Aorta (tissue), 5 donors: ENCODE results near the gene TACR3. TPM values are rescaled to one million over a fixed set of nuclear protein-coding genes. Genes with fewer than 3 reads are reported as not detected.
A peak's percentile ranks its signal among the peaks of the same experiment; 100 is the strongest.
"Not testable (repeated sequence)": the region's sequence is repeated elsewhere in the genome, so short reads cannot be mapped to it uniquely, and the experiment has no call there.

Experiments
- ATAC-seq: fragments of 200-7000 bp; cut with Tn5 transposase; one replicate; pipeline ENCODE4 v1.9.1; 2022; ENCODE audit warnings: moderate library complexity; ENCODE audit not compliant: low FRiP score
- DNase-seq, 2 donors: peaks; one replicate each; pipeline ENCODE4 v3.0.0-alpha.2; 2020
- H3K27ac ChIP-seq, 2 donors: one replicate each; pipeline ENCODE4 v1.5.1; 2013; ENCODE audit warnings: low read length in 2 of 2, mild to moderate bottlenecking in 2 of 2, moderate library complexity in 2 of 2, control low read depth in 1 of 2, inconsistent platforms in 1 of 2, low read depth in 1 of 2
- H3K27me3 ChIP-seq, 2 donors: one replicate each; pipeline ENCODE4 v1.6.1; 2013; ENCODE audit warnings: control low read depth in 1 of 2, low read length in 1 of 2, mild to moderate bottlenecking in 1 of 2, moderate library complexity in 1 of 2; ENCODE audit not compliant: insufficient read depth in 2 of 2, control insufficient read depth in 1 of 2
- H3K36me3 ChIP-seq, 2 donors: one replicate each; pipeline ENCODE4 v1.6.1; 2013; ENCODE audit warnings: control low read depth in 1 of 2, low read length in 1 of 2, mild to moderate bottlenecking in 1 of 2; ENCODE audit not compliant: insufficient read depth in 2 of 2, control insufficient read depth in 1 of 2
- H3K4me1 ChIP-seq, 2 donors: one replicate each; pipeline ENCODE4 v1.6.1; 2013; ENCODE audit warnings: low read length in 2 of 2, control low read depth in 1 of 2, mild to moderate bottlenecking in 1 of 2, moderate library complexity in 1 of 2; ENCODE audit not compliant: insufficient read depth in 2 of 2, control insufficient read depth in 1 of 2
- H3K4me3 ChIP-seq, 2 donors: one replicate each; pipeline ENCODE4 v1.5.1; 2013; ENCODE audit warnings: low read length in 2 of 2, control low read depth in 1 of 2, mild to moderate bottlenecking in 1 of 2
- H3K9me3 ChIP-seq: one replicate; pipeline ENCODE4 v1.6.1; 2013; ENCODE audit warnings: mild to moderate bottlenecking, low read length; ENCODE audit not compliant: control insufficient read depth
- WGBS, 2 donors: extraction: QIAGEN DNeasy Blood & Tissue Kit; methylation state at CpG; one replicate each; pipeline ENCODE4 v1.1.7; 2013; 5-methylcytosine and 5-hydroxymethylcytosine counted together
- intact Hi-C, 2 donors: fragments of 100-400 bp; cut with DNase I; formaldehyde crosslinking; loops; one replicate each; pipeline versions ENCODE4 v1.14.2 to v1.15.0; 2022
- long read RNA-seq, 2 donors: library from polyadenylated mRNA; unstranded; transcript quantifications; one replicate each; pipeline ENCODE4 v2.0.0, GENCODE V29; 2020 to 2021
- polyA plus RNA-seq, 2 donors: library from polyadenylated mRNA; stranded (reverse); fragments of 200-250 nt; gene quantifications; one replicate each; pipeline ENCODE4 v1.2.3, GENCODE V29; 2013
- total RNA-seq, 2 donors: library from RNA; stranded (reverse); fragmentation: NEBNext Ultra II Directional; extraction: Animal tissue kit (Norgen Biotek cat#: 25700); gene quantifications; one replicate each; pipeline ENCODE4 v1.2.1, GENCODE V29; 2021
- donor health status: healthy with polysubstance abuse.
- donor health status: Bipolar disorder and iron deficiency.
- donor health status: DM: no; HTN: no; CAD: no.
- donor health status: DM: no; HTN: no; CAD: no.
- donor health status: DM: yes; HTN: yes; CAD: no.

The TACR3 gene
- total RNA-seq (not detected), polyA plus RNA-seq (not detected)
- long read RNA-seq, donor 1 = 0 reads
- long read RNA-seq, donor 2 = 0 reads

- Histone ChIP-seq H3K36me3 (no peaks in the 10 kb centered on the region), H3K27ac (no peak within 1 kb of the TSS), H3K9me3 (no peaks in the 10 kb centered on the region), H3K4me1 (no peaks in the 10 kb centered on the region), H3K4me3 (no peak within 1 kb of the TSS), H3K27me3 (no peaks in the 10 kb centered on the region)
- peak; percentile 65 for ATAC-seq
- intact Hi-C loops = no loop called here
- DNase-seq = no peak
- WGBS, 2 donors = 1% methylated on average over 20 of the region's 20 CpGs
Measured at GRCh38 chr4:103719830-103720207, at the start of gene TACR3. Gene TACR3, minus strand, starts transcription at chr4:103719985. Its CDS starts 310 bp downstream, at chr4:103719675.

- ATAC-seq (no peak), DNase-seq (no peak)
- 67 to 76% methylated on average over 2 of the region's 2 CpGs for WGBS, 2 donors
- H3K27ac ChIP-seq = no peak overlapping the region
- H3K4me1 ChIP-seq = no peaks in the 10 kb centered on the region
- no peaks in the 10 kb centered on the region for H3K36me3 ChIP-seq
- intact Hi-C loops = no loop called here
- no peaks in the 10 kb centered on the region for H3K27me3 ChIP-seq
- H3K4me3 ChIP-seq = no peak overlapping the region
- no peaks in the 10 kb centered on the region for H3K9me3 ChIP-seq
Measured at GRCh38 chr4:103757631-103758030, 37.8 kb upstream of the TACR3 start.

- intact Hi-C loops = no loop called here
- Histone ChIP-seq H3K4me1 (no peaks in the 10 kb centered on the region), H3K36me3 (no peaks in the 10 kb centered on the region), H3K4me3 (no peak overlapping the region), H3K27ac (no peak overlapping the region), H3K9me3 (no peaks in the 10 kb centered on the region), H3K27me3 (no peaks in the 10 kb centered on the region)
- ATAC-seq (no peak), DNase-seq (no peak)
Measured at GRCh38 chr4:103756741-103757140, 37.0 kb upstream of the TACR3 start.

DNA sequence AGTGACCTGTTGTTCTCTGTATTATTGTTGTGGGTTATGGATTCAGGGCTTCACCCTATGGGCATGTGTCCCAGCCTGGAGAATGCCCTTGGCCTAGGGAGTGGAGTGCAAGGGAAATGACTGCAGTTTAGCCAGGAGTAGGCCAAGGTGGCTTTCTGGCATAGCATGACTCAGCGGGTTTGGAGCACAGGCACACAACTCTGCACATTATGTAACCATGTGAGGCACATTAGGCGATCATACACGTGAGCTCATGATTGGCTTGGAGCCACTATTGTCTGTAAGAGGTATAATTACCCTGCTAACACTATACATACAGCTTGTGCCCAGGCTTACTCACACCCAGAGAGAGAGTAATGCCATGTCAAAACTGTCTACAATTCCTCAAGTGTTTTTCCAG lies 35.1 kb upstream of the TACR3 start:
- intact Hi-C loops = no loop called here
- WGBS, 2 donors = 72 to 84% methylated on average over 3 of the region's 3 CpGs
- no peaks in the 10 kb centered on the region for H3K4me1 ChIP-seq
- no peaks in the 10 kb centered on the region for H3K9me3 ChIP-seq
- H3K4me3 ChIP-seq = no peak overlapping the region
- H3K36me3 ChIP-seq = no peaks in the 10 kb centered on the region
- no peak overlapping the region for H3K27ac ChIP-seq
- H3K27me3 ChIP-seq = no peaks in the 10 kb centered on the region
- ATAC-seq (peak; percentile 37), DNase-seq (no peak)

GRCh38 chr4:103753868-103754653 lies 34.3 kb upstream of the TACR3 start:
- ATAC-seq (peak; percentile 45), DNase-seq (no peak)
- Histone ChIP-seq H3K27me3 (no peaks in the 10 kb centered on the region), H3K9me3 (no peaks in the 10 kb centered on the region), H3K4me1 (no peaks in the 10 kb centered on the region), H3K36me3 (no peaks in the 10 kb centered on the region), H3K4me3 (no peak overlapping the region), H3K27ac (no peak overlapping the region)
- WGBS, 2 donors = 87% methylated on average over 7 of the region's 7 CpGs
- intact Hi-C loops = no loop called here

DNA sequence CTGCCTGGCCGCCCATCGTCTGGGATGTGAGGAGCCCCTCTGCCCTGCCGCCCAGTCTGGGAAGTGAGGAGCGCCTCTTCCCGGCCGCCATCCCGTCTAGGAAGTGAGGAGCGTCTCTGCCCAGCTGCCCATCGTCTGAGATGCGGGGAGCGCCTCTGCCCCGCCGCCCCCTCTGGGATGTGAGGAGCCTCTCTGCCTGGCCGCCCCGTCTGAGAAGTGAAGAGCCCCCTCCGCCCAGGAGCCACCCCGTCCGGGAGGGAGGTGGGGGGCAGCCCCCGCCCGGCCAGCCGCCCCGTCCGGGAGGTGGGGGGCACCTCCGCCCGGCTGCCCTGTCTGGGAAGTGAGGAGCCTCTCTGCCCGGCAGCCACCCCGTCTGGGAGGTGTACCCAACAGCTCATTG lies 3.4 kb upstream of the TACR3 start:
- H3K4me3 ChIP-seq, H3K9me3 ChIP-seq, DNase-seq, H3K27ac ChIP-seq, H3K4me1 ChIP-seq, intact Hi-C loops, H3K27me3 ChIP-seq, H3K36me3 ChIP-seq, ATAC-seq: not testable (repeated sequence)
- 95 to 99% methylated on average over 15 to 27 of the region's 27 CpGs for WGBS, 2 donors

DNA sequence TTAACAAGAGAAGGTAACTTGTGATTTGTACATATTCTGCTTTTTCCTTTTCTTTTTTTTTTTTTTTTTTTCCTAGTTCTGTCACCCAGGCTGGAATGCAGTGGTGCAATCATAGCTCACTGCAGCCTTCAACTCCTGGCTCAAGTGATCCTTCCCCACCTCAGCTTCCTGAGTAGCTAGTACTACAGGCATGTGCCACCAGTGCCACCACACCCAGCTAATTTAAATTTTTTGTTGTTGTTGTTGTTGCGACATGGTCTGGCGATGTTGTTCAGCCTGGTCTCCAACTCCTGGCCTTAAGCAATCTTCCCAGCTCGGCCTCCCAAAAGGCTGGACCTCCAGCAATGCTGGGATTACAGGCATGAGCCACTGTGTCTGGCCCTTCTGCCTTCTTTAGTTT lies 1.5 kb upstream of the TACR3 start:
- 92 to 94% methylated on average over 3 of the region's 3 CpGs for WGBS, 2 donors
- no peak for DNase-seq
- Histone ChIP-seq H3K4me1 (no peaks in the 10 kb centered on the region), H3K36me3 (no peaks in the 10 kb centered on the region), H3K27me3 (no peaks in the 10 kb centered on the region), H3K27ac (no peak overlapping the region), H3K9me3 (no peaks in the 10 kb centered on the region), H3K4me3 (no peak overlapping the region)
- intact Hi-C loops = no loop called here
- ATAC-seq = no peak

- no peak for ATAC-seq
- no peaks in the 10 kb centered on the region for H3K36me3 ChIP-seq
- no peaks in the 10 kb centered on the region for H3K9me3 ChIP-seq
- 61% methylated on average over 8 of the region's 8 CpGs for WGBS, 2 donors
- no peak for DNase-seq
- H3K4me1 ChIP-seq = no peaks in the 10 kb centered on the region
- intact Hi-C loops = no loop called here
- H3K27me3 ChIP-seq = no peaks in the 10 kb centered on the region
- no peak overlapping the region for H3K4me3 ChIP-seq
- H3K27ac ChIP-seq = no peak overlapping the region
Measured at GRCh38 chr4:103720661-103721060, 876 bp upstream of the TACR3 start.

DNA sequence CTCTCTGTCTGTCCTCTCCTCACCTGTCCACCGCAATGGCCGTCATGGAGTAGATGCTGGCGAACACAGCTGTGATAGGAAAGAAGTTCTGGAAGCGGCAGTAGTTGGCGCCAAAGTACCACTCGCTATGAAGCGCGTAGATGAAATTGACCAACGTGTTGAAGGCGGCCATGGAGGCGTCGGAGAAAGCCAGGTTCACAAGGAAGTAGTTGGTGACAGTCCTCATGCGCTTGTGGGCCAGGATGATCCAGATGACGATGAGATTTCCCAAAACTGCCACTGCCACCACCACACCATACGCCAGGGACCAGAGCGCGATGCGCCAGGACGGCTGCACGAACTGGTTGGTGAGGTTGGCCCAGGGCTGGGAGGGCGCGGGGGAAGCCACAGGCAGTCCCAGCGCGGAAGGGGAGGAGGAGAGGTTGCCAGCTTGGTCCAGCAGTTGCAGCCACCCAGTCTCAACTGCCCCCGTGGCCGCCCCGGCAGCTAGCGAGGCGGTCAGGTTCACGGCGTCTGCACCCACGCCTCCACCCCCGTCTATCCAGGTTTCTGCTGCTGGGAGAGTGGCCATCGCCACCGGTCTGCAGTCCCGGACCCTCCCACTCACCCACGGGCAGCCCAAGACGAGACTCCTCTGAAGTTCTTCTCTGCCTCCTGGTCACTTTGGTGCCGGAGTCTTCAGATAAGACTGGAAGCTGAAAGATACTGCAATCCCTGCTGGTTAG lies 518 bp downstream of the TACR3 start:
- H3K27me3 ChIP-seq = no peaks in the 10 kb centered on the region
- no peak overlapping the region for H3K4me3 ChIP-seq
- no peaks in the 10 kb centered on the region for H3K4me1 ChIP-seq
- H3K27ac ChIP-seq = no peak overlapping the region
- ATAC-seq = peak; percentile 50
- H3K36me3 ChIP-seq = no peaks in the 10 kb centered on the region
- DNase-seq = no peak
- 2 to 3% methylated on average over 36 to 39 of the region's 39 CpGs for WGBS, 2 donors
- intact Hi-C loops = no loop called here
- H3K9me3 ChIP-seq = no peaks in the 10 kb centered on the region
